HepG2 (cell line): ENCODE results near the gene VEGFA. TPM values are rescaled to one million over a fixed set of nuclear protein-coding genes. Genes with fewer than 3 reads are reported as not detected.

Experiments
- DR1 ChIP-seq: sonication (generic); formaldehyde crosslinking; IDR thresholded peaks from 2 replicates; pipeline ENCODE4 v1.8.0; 2021; ENCODE audit warnings: mild to moderate bottlenecking, missing genetic modification reagents, inconsistent platforms
- HNRNPLL ChIP-seq: fragments of 200-400 bp; formaldehyde crosslinking; IDR thresholded peaks from 2 replicates; pipeline ENCODE4 v1.6.1; 2017; ENCODE audit warnings: mild to moderate bottlenecking, low read depth, low read length; ENCODE audit not compliant: poor library complexity, severe bottlenecking
- MAFK ChIP-seq, 2 experiments: IDR thresholded peaks in 1 of 2; conservative IDR thresholded peaks in 1 of 2; 2 replicates each; pipeline ENCODE4 v1.6.1; 2011; ENCODE audit warnings: improper control_type of control experiment in 2 of 2, low read length in 2 of 2
- MATR3 ChIP-seq: sonication (generic); formaldehyde crosslinking; IDR thresholded peaks from 2 replicates; pipeline ENCODE4 v1.4.0; 2020; ENCODE audit warnings: missing genetic modification reagents
- MAZ ChIP-seq, 2 experiments: sonication (generic) in 1 of 2; formaldehyde crosslinking in 1 of 2; IDR thresholded peaks; 2 replicates each; pipeline versions ENCODE4 v1.5.0 to v1.6.1; 2012 to 2020; ENCODE audit warnings: low read depth in 2 of 2, mild to moderate bottlenecking in 2 of 2, borderline replicate concordance in 1 of 2, improper control_type of control experiment in 1 of 2, low read length in 1 of 2, missing genetic modification reagents in 1 of 2, moderate library complexity in 1 of 2
- STAT5B ChIP-seq: sonication (generic); formaldehyde crosslinking; IDR thresholded peaks from 2 replicates; pipeline ENCODE4 v1.4.0; 2020; ENCODE audit warnings: missing genetic modification reagents
- ZBTB1 ChIP-seq: sonication (generic); formaldehyde crosslinking; IDR thresholded peaks from 2 replicates; pipeline ENCODE4 v1.4.0; 2020; ENCODE audit warnings: missing genetic modification reagents, borderline replicate concordance
- ZBTB10 ChIP-seq: sonication (generic); formaldehyde crosslinking; IDR thresholded peaks from 2 replicates; pipeline ENCODE4 v1.4.0; 2020; ENCODE audit warnings: missing genetic modification reagents, borderline replicate concordance
- ZNF274 ChIP-seq: sonication (generic); formaldehyde crosslinking; IDR thresholded peaks from 2 replicates; pipeline ENCODE4 v1.5.1; 2020; ENCODE audit warnings: mild to moderate bottlenecking, missing genetic modification reagents
- ZNF326 ChIP-seq: sonication (generic); formaldehyde crosslinking; IDR thresholded peaks from 2 replicates; pipeline ENCODE4 v1.4.0; 2020; ENCODE audit warnings: missing genetic modification reagents, borderline replicate concordance
- ZNF431 ChIP-seq: sonication (generic); formaldehyde crosslinking; IDR thresholded peaks from 2 replicates; pipeline ENCODE4 v1.9.0; 2022; ENCODE audit warnings: missing genetic modification reagents, low read depth, mild to moderate bottlenecking, borderline replicate concordance
- ZNF609 ChIP-seq: sonication (generic); formaldehyde crosslinking; IDR thresholded peaks from 2 replicates; pipeline ENCODE4 v1.4.0; 2020; ENCODE audit warnings: mild to moderate bottlenecking, missing genetic modification reagents, borderline replicate concordance
- polyA plus RNA-seq, 8 experiments: library from polyadenylated mRNA; depleted of rRNA in 3 of 8; stranded (reverse) in 7 of 8; unstranded in 1 of 8; fragments of >200 nt; fragmentation: Illumina TruSeq in 4 of 8; extraction: Trizol in 4 of 8; gene quantifications; 2 replicates each; pipeline versions ENCODE4 v1.2.1 to v1.2.3, GENCODE V29; 2011 to 2016; ENCODE audit warnings: low read depth in 4 of 8, missing spikeins in 1 of 8, mixed read lengths in 1 of 8; ENCODE audit not compliant: insufficient read depth in 1 of 8
- total RNA-seq, 5 experiments: library from RNA; depleted of rRNA; stranded (reverse); fragments of >200 nt; fragmentation: Illumina TruSeq; extraction: Trizol; gene quantifications; 2 replicates each; pipeline ENCODE4 v1.2.3, GENCODE V29; 2016; ENCODE audit warnings: low read depth in 1 of 5
- TF ChIP-seq, protein P1 (sequence below): sonication (generic); formaldehyde crosslinking; IDR thresholded peaks from 2 replicates; pipeline ENCODE4 v1.4.0; 2020; ENCODE audit warnings: mild to moderate bottlenecking, missing genetic modification reagents
- TF ChIP-seq, protein P2 (sequence below): sonication (generic); formaldehyde crosslinking; IDR thresholded peaks from 2 replicates; pipeline ENCODE4 v1.4.0; 2020; ENCODE audit warnings: missing genetic modification reagents
- TF ChIP-seq, protein P3 (sequence below): sonication (generic); formaldehyde crosslinking; IDR thresholded peaks from 2 replicates; pipeline ENCODE4 v1.5.0; 2020; ENCODE audit warnings: mild to moderate bottlenecking, missing genetic modification reagents

Gene VEGFA
- total and polyA plus RNA-seq, 2 of the 13 experiments (the other 11 are each of a cell fraction or from before 2014, with no cell fraction given), result 68.1 to 629 TPM

GRCh38 chr6:43773050-43773979, 3.3 kb downstream of the VEGFA start (continued):
- TF ChIP-seq ZNF609 (no peak), MATR3 (CRISPR knock-in tag) (no peak), MAZ (IDR thresholded peaks at IDR 0.05; ENCODE audit: borderline replicate concordance, low read depth, low read length) (no peak), MAZ (CRISPR knock-in tag; IDR thresholded peaks at IDR 0.05; ENCODE audit: low read depth) (0 out of 2 replicates have a peak, but pooled peaks have one; percentile 28), HNRNPLL (no peak), ZBTB10 (CRISPR knock-in tag) (no peak; the same call in 1 of the 2 replicates), DR1 (no peak), ZNF274 (CRISPR knock-in tag) (no peak), STAT5B (CRISPR knock-in tag) (0 out of 2 replicates have a peak, but pooled peaks have one; percentile 29), MAFK (conservative IDR thresholded peaks at IDR 0.05 in 1 of 2, IDR thresholded peaks at IDR 0.05 in 1 of 2; ENCODE audit: low read length in 2 of 2) (peak; percentile 73 to 85), ZNF431 (CRISPR knock-in tag) (no peak), ZBTB1 (CRISPR knock-in tag) (no peak), ZNF326 (CRISPR knock-in tag) (no peak)
- TF ChIP-seq, protein P1, sequence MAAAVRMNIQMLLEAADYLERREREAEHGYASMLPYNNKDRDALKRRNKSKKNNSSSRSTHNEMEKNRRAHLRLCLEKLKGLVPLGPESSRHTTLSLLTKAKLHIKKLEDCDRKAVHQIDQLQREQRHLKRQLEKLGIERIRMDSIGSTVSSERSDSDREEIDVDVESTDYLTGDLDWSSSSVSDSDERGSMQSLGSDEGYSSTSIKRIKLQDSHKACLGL, result no peak
- TF ChIP-seq, protein P2, sequence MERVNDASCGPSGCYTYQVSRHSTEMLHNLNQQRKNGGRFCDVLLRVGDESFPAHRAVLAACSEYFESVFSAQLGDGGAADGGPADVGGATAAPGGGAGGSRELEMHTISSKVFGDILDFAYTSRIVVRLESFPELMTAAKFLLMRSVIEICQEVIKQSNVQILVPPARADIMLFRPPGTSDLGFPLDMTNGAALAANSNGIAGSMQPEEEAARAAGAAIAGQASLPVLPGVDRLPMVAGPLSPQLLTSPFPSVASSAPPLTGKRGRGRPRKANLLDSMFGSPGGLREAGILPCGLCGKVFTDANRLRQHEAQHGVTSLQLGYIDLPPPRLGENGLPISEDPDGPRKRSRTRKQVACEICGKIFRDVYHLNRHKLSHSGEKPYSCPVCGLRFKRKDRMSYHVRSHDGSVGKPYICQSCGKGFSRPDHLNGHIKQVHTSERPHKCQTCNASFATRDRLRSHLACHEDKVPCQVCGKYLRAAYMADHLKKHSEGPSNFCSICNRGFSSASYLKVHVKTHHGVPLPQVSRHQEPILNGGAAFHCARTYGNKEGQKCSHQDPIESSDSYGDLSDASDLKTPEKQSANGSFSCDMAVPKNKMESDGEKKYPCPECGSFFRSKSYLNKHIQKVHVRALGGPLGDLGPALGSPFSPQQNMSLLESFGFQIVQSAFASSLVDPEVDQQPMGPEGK (CRISPR knock-in tag), result peak; percentile 85
- TF ChIP-seq, protein P3, sequence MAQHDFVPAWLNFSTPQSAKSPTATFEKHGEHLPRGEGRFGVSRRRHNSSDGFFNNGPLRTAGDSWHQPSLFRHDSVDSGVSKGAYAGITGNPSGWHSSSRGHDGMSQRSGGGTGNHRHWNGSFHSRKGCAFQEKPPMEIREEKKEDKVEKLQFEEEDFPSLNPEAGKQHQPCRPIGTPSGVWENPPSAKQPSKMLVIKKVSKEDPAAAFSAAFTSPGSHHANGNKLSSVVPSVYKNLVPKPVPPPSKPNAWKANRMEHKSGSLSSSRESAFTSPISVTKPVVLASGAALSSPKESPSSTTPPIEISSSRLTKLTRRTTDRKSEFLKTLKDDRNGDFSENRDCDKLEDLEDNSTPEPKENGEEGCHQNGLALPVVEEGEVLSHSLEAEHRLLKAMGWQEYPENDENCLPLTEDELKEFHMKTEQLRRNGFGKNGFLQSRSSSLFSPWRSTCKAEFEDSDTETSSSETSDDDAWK (CRISPR knock-in tag), result no peak
